LNCaP clone FGC (cell line): Measurements from ENCODE around the gene FGGY.

Source experiments
- DNase-seq: peaks from one replicate; pipeline ENCODE4 v3.0.0-alpha.2; 2011; ENCODE audit warnings: low read depth
- H3K4me3 ChIP-seq: 2 replicates; pipeline ENCODE4 v1.5.1; 2011; ENCODE audit warnings: mild to moderate bottlenecking, low read depth, low read length, control low read depth
- CTCF ChIP-seq: IDR thresholded peaks from 2 replicates; pipeline ENCODE4 v1.5.1; 2012; ENCODE audit warnings: mild to moderate bottlenecking; ENCODE audit not compliant: control insufficient read depth, insufficient read depth; ENCODE audit errors: extremely low read depth

FGGY gene

GRCh38 chr1:59779949-59780348 is 483.1 kb downstream of the FGGY start:
- TF ChIP-seq CTCF, result no peak
- no peak for DNase-seq
- no peak overlapping the region for H3K4me3 ChIP-seq

- TF ChIP-seq CTCF, result no peak
- DNase-seq, result peak; percentile 33
- no peak overlapping the region for H3K4me3 ChIP-seq
Observed at GRCh38 chr1:59788825-59789224, 491.9 kb downstream of the FGGY start.

- no peak for DNase-seq
- no peak overlapping the region for H3K4me3 ChIP-seq
- no peak for TF ChIP-seq CTCF
Observed at GRCh38 chr1:59798600-59798999, 501.7 kb downstream of the FGGY start.

GRCh38 chr1:59803458-59804038 is 506.7 kb downstream of the FGGY start:
- H3K4me3 ChIP-seq, result no peak overlapping the region
- no peak for DNase-seq
- no peak for TF ChIP-seq CTCF

GRCh38 chr1:59804301-59804700 is 507.4 kb downstream of the FGGY start:
- no peak for DNase-seq
- TF ChIP-seq CTCF, result no peak
- no peak overlapping the region for H3K4me3 ChIP-seq

- DNase-seq, result no peak
- no peak for TF ChIP-seq CTCF
- no peak overlapping the region for H3K4me3 ChIP-seq
Observed at GRCh38 chr1:59805554-59805953, 508.7 kb downstream of the FGGY start.
